WTC11 (cell line): ENCODE results near the gene CD96. TPM values are rescaled to one million over a fixed set of nuclear protein-coding genes. Genes with fewer than 3 reads are reported as not detected.

ENCODE experiments used
- ATAC-seq: fragments of 200-7000 bp; cut with Tn5 transposase; 2 replicates; pipeline ENCODE4 v1.10.0; 2021; ENCODE audit warnings: mild to moderate bottlenecking, moderate library complexity
- CTCF ChIA-PET: fragments of 300-600 bp; sonication (Branson Sonifier 250); formaldehyde crosslinking; loops from one replicate; lab custom pipeline; 2021; ENCODE audit warnings: antibody characterized with exemption; lab: Charles Lee
- POLR2A ChIA-PET: fragments of 350-600 bp; sonication (Branson Sonifier 250); formaldehyde crosslinking; loops from one replicate; lab custom pipeline; 2021; ENCODE audit warnings: antibody characterized with exemption; lab: Charles Lee
- DNase-seq: peaks from one replicate; pipeline ENCODE4 v3.0.0; 2021; ENCODE audit warnings: low spot score
- H3K27ac Mint-ChIP-seq: 2 replicates; pipeline ENCODE4 v1.8.0; 2021; ENCODE audit warnings: mixed read lengths
- H3K27me3 Mint-ChIP-seq: 2 replicates; pipeline ENCODE4 v1.8.0; 2021; ENCODE audit warnings: low read depth, mild to moderate bottlenecking, moderate library complexity, mixed read lengths
- H3K36me3 Mint-ChIP-seq: 2 replicates; pipeline ENCODE4 v1.8.0; 2021; ENCODE audit warnings: mixed read lengths
- H3K4me1 Mint-ChIP-seq: 2 replicates; pipeline ENCODE4 v1.8.0; 2022; ENCODE audit warnings: mixed read lengths
- H3K4me3 Mint-ChIP-seq: 2 replicates; pipeline ENCODE4 v1.8.0; 2021; ENCODE audit warnings: mild to moderate bottlenecking, moderate library complexity, mixed read lengths
- H3K9me3 Mint-ChIP-seq: 2 replicates; pipeline ENCODE4 v1.8.0; 2021; ENCODE audit warnings: mixed read lengths
- GRHL2 ChIP-seq: fragments of 250-450 bp; sonication (Bioruptor Pico); IDR thresholded peaks from 2 replicates; pipeline ENCODE4 v1.8.0; 2022; ENCODE audit warnings: mild to moderate bottlenecking, moderate library complexity; ENCODE audit not compliant: insufficient replicate concordance, severe bottlenecking
- JUN ChIP-seq: sonication (generic); formaldehyde crosslinking; IDR thresholded peaks from 2 replicates; pipeline ENCODE4 v1.8.0; 2023; ENCODE audit warnings: mild to moderate bottlenecking, missing genetic modification reagents
- MYBL2 ChIP-seq: sonication (generic); formaldehyde crosslinking; IDR thresholded peaks from 2 replicates; pipeline ENCODE4 v1.8.1; 2023; ENCODE audit warnings: mild to moderate bottlenecking, moderate library complexity, missing genetic modification reagents
- NFE2L1 ChIP-seq: sonication (generic); formaldehyde crosslinking; IDR thresholded peaks from 2 replicates; pipeline ENCODE4 v1.8.1; 2023; ENCODE audit warnings: missing genetic modification reagents
- SOX15 ChIP-seq: fragments of 250-450 bp; sonication (Bioruptor Pico); IDR thresholded peaks from 2 replicates; pipeline ENCODE4 v1.9.0; 2021; ENCODE audit warnings: mild to moderate bottlenecking
- TEAD4 ChIP-seq: sonication (generic); formaldehyde crosslinking; IDR thresholded peaks from 2 replicates; pipeline ENCODE4 v1.8.0; 2022; ENCODE audit warnings: mild to moderate bottlenecking, missing genetic modification reagents
- ZNF121 ChIP-seq: sonication (generic); formaldehyde crosslinking; IDR thresholded peaks from 2 replicates; pipeline ENCODE4 v1.8.0; 2023; ENCODE audit warnings: missing genetic modification reagents
- ZNF232 ChIP-seq: sonication (generic); formaldehyde crosslinking; IDR thresholded peaks from 2 replicates; pipeline ENCODE4 v1.8.0; 2022; ENCODE audit warnings: mild to moderate bottlenecking, missing genetic modification reagents
- ZNF423 ChIP-seq: fragments of 250-450 bp; sonication (Bioruptor Pico); IDR thresholded peaks from 2 replicates; pipeline ENCODE4 v2.1.2; 2022; ENCODE audit warnings: mild to moderate bottlenecking, moderate library complexity
- total RNA-seq: library from RNA; stranded (reverse); gene quantifications from 3 replicates; pipeline ENCODE4 v1.2.3, GENCODE V29; 2021
- TF ChIP-seq, protein P1 (sequence below): fragments of 250-450 bp; sonication (Bioruptor Pico); IDR thresholded peaks from 2 replicates; pipeline ENCODE4 v1.8.0; 2021; ENCODE audit warnings: mild to moderate bottlenecking
- TF ChIP-seq, protein P2 (sequence below): sonication (generic); formaldehyde crosslinking; IDR thresholded peaks from 2 replicates; pipeline ENCODE4 v1.8.1; 2023; ENCODE audit warnings: mild to moderate bottlenecking, missing genetic modification reagents, borderline replicate concordance
- TF ChIP-seq, protein P3 (sequence below): sonication (generic); formaldehyde crosslinking; IDR thresholded peaks from 2 replicates; pipeline ENCODE4 v1.8.1; 2022; ENCODE audit warnings: mild to moderate bottlenecking, moderate library complexity, missing genetic modification reagents
- TF ChIP-seq, protein P4 (sequence below): fragments of 250-450 bp; sonication (Bioruptor Pico); IDR thresholded peaks from 2 replicates; pipeline ENCODE4 v2.1.2; 2022; ENCODE audit warnings: mild to moderate bottlenecking, moderate library complexity

The CD96 gene
- total RNA-seq, 1 experiment from 2014 or later, result 0.33 TPM

DNA sequence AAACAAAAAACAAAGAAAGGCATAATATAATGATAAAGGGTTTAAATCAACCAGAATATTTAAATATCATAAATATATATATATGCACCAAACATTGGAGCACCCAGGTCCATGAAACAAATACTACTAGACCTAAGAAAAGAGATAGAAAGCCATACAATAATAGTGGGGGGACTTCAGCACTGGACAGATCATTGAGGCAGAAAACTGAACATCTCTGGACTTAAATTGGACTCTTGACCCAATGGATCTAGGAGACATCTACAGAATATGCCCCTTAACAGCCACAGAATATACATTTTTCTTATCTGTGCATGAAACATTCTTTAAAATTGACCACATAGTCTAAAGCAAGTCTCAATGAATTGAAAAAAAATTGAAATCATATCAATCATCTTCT is 48.7 kb upstream of the CD96 start:
- H3K4me1 Mint-ChIP-seq, result peaks cover 9% of the 10 kb centered on the region
- ChIA-PET CTCF (no interaction called here), POLR2A (no interaction called here)

DNA sequence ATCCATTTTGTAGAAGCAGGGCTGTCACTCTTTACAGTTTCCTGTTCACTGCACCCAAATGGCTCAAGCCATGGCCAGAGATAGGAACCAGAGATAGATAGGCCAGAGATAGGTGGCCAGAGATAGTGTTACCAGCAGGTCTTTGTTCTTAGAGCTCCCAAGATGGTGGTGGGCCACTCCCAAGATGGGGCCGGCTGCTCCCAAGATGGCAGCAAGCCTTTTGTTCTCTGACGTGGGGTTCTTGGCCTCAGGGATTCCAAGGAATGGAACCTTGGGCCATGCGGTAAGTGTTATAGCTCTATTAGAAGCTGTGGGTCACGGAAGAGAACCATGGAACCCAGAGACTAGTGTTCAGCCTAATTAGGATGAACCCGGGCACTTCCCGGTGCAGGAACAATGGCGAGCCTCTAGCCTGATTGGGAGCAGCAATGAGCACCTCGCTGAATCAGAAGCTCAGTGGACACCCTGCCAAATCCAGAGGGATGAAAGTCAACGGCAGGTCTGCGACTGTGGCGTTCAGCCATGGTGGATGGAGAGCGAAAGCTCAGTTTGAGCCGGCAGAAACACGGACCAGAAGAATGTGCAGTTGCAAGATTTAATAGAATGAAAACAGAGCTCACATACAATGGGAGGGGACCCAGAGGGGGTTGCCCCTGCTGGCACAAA is 45.0 kb upstream of the CD96 start:
- CTCF ChIA-PET, result no interaction called here
- POLR2A ChIA-PET, result no interaction called here
- no peaks in the 10 kb centered on the region for H3K36me3 Mint-ChIP-seq
- no peak for ATAC-seq
- H3K27ac Mint-ChIP-seq, result no peak overlapping the region
- DNase-seq, result no peak
- peaks cover 9% of the 10 kb centered on the region for H3K4me1 Mint-ChIP-seq
- no peak overlapping the region for H3K4me3 Mint-ChIP-seq
- no peak for TF ChIP-seq MYBL2 (CRISPR knock-in tag)
- TF ChIP-seq NFE2L1 (CRISPR knock-in tag), result no peak
- no peak for TF ChIP-seq ZNF232 (CRISPR knock-in tag)
- TF ChIP-seq TEAD4 (CRISPR knock-in tag), result no peak
- TF ChIP-seq, protein P1, sequence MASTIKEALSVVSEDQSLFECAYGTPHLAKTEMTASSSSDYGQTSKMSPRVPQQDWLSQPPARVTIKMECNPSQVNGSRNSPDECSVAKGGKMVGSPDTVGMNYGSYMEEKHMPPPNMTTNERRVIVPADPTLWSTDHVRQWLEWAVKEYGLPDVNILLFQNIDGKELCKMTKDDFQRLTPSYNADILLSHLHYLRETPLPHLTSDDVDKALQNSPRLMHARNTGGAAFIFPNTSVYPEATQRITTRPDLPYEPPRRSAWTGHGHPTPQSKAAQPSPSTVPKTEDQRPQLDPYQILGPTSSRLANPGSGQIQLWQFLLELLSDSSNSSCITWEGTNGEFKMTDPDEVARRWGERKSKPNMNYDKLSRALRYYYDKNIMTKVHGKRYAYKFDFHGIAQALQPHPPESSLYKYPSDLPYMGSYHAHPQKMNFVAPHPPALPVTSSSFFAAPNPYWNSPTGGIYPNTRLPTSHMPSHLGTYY (CRISPR knock-in tag), result no peak
- TF ChIP-seq SOX15 (CRISPR knock-in tag), result no peak
- H3K9me3 Mint-ChIP-seq, result peaks cover 10% of the 10 kb centered on the region
- no peaks in the 10 kb centered on the region for H3K27me3 Mint-ChIP-seq

More for the DNA sequence above, 48.7 kb upstream of the CD96 start:
- TF ChIP-seq, protein P2, sequence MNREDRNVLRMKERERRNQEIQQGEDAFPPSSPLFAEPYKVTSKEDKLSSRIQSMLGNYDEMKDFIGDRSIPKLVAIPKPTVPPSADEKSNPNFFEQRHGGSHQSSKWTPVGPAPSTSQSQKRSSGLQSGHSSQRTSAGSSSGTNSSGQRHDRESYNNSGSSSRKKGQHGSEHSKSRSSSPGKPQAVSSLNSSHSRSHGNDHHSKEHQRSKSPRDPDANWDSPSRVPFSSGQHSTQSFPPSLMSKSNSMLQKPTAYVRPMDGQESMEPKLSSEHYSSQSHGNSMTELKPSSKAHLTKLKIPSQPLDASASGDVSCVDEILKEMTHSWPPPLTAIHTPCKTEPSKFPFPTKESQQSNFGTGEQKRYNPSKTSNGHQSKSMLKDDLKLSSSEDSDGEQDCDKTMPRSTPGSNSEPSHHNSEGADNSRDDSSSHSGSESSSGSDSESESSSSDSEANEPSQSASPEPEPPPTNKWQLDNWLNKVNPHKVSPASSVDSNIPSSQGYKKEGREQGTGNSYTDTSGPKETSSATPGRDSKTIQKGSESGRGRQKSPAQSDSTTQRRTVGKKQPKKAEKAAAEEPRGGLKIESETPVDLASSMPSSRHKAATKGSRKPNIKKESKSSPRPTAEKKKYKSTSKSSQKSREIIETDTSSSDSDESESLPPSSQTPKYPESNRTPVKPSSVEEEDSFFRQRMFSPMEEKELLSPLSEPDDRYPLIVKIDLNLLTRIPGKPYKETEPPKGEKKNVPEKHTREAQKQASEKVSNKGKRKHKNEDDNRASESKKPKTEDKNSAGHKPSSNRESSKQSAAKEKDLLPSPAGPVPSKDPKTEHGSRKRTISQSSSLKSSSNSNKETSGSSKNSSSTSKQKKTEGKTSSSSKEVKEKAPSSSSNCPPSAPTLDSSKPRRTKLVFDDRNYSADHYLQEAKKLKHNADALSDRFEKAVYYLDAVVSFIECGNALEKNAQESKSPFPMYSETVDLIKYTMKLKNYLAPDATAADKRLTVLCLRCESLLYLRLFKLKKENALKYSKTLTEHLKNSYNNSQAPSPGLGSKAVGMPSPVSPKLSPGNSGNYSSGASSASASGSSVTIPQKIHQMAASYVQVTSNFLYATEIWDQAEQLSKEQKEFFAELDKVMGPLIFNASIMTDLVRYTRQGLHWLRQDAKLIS (CRISPR knock-in tag), result no peak
- TF ChIP-seq ZNF121 (CRISPR knock-in tag) (no peak), NFE2L1 (CRISPR knock-in tag) (no peak), ZNF423 (CRISPR knock-in tag) (no peak), MYBL2 (CRISPR knock-in tag) (no peak), JUN (no peak)
- TF ChIP-seq, protein P3, sequence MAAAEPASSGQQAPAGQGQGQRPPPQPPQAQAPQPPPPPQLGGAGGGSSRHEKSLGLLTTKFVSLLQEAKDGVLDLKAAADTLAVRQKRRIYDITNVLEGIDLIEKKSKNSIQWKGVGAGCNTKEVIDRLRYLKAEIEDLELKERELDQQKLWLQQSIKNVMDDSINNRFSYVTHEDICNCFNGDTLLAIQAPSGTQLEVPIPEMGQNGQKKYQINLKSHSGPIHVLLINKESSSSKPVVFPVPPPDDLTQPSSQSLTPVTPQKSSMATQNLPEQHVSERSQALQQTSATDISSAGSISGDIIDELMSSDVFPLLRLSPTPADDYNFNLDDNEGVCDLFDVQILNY (CRISPR knock-in tag), result no peak
- Mint-ChIP-seq H3K4me3 (no peak overlapping the region), H3K36me3 (no peaks in the 10 kb centered on the region), H3K9me3 (peaks cover 29% of the 10 kb centered on the region), H3K27me3 (no peaks in the 10 kb centered on the region), H3K27ac (no peak overlapping the region)
- ATAC-seq (no peak), DNase-seq (no peak)

- Mint-ChIP-seq H3K4me3 (no peak overlapping the region), H3K4me1 (peaks cover 9% of the 10 kb centered on the region), H3K27ac (peak overlapping the region; percentile 29), H3K27me3 (no peaks in the 10 kb centered on the region), H3K36me3 (no peaks in the 10 kb centered on the region), H3K9me3 (peaks cover 6% of the 10 kb centered on the region)
- POLR2A ChIA-PET, result no interaction called here
- ATAC-seq (no peak), DNase-seq (no peak)
- CTCF ChIA-PET, result no interaction called here
- no peak for TF ChIP-seq GRHL2
- TF ChIP-seq, protein P4, sequence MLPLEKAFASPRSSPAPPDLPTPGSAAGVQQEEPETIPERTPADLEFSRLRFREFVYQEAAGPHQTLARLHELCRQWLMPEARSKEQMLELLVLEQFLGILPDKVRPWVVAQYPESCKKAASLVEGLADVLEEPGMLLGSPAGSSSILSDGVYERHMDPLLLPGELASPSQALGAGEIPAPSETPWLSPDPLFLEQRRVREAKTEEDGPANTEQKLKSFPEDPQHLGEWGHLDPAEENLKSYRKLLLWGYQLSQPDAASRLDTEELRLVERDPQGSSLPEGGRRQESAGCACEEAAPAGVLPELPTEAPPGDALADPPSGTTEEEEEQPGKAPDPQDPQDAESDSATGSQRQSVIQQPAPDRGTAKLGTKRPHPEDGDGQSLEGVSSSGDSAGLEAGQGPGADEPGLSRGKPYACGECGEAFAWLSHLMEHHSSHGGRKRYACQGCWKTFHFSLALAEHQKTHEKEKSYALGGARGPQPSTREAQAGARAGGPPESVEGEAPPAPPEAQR (CRISPR knock-in tag), result no peak
Observed at GRCh38 chr3:111498022-111498421, 44.0 kb upstream of the CD96 start.
